GM23248 (cell line): Measurements from ENCODE around the gene ATP5F1E. TPM values are rescaled to one million over a fixed set of nuclear protein-coding genes. Genes with fewer than 3 reads are reported as not detected.
A peak's percentile ranks its signal among the peaks of the same experiment; 100 is the strongest.
"Not testable (repeated sequence)": the region's sequence is repeated elsewhere in the genome, so short reads cannot be mapped to it uniquely, and the experiment has no call there.

ENCODE experiments used
- DNase-seq: peaks from one replicate; pipeline ENCODE4 v3.0.0-alpha.2; 2015
- H2AFZ ChIP-seq: fragments of 200-600 bp; sonication (generic); 2 replicates; pipeline ENCODE4 v1.6.1; 2016; ENCODE audit warnings: antibody characterized with exemption
- H3F3A ChIP-seq: fragments of 200-600 bp; sonication (generic); 2 replicates; pipeline ENCODE4 v1.6.1; 2016; ENCODE audit warnings: mild to moderate bottlenecking, antibody characterized with exemption, mixed run types; ENCODE audit not compliant: insufficient read depth
- H3K27ac ChIP-seq: fragments of 200-600 bp; sonication (generic); 2 replicates; pipeline ENCODE4 v1.5.1; 2016; ENCODE audit warnings: mild to moderate bottlenecking
- H3K27me3 ChIP-seq: fragments of 200-600 bp; sonication (generic); replicated peaks from 2 replicates; pipeline ENCODE4 v1.6.1; 2016; ENCODE audit warnings: mild to moderate bottlenecking; ENCODE audit not compliant: insufficient read depth
- H3K36me3 ChIP-seq: fragments of 200-600 bp; sonication (generic); 2 replicates; pipeline ENCODE4 v1.6.1; 2016; ENCODE audit warnings: low read depth, mild to moderate bottlenecking
- H3K4me1 ChIP-seq: fragments of 200-600 bp; sonication (generic); 2 replicates; pipeline ENCODE4 v1.6.1; 2016; ENCODE audit warnings: mild to moderate bottlenecking; ENCODE audit not compliant: insufficient read depth
- H3K4me2 ChIP-seq: fragments of 200-600 bp; sonication (generic); one replicate; pipeline ENCODE4 v1.6.1; 2016; ENCODE audit warnings: mild to moderate bottlenecking; ENCODE audit not compliant: unreplicated experiment
- H3K4me3 ChIP-seq: fragments of 200-600 bp; sonication (generic); 2 replicates; pipeline ENCODE4 v1.5.1; 2016; ENCODE audit warnings: mild to moderate bottlenecking
- H3K79me2 ChIP-seq: fragments of 200-600 bp; sonication (generic); 2 replicates; pipeline ENCODE4 v1.6.1; 2016; ENCODE audit warnings: mild to moderate bottlenecking; ENCODE audit not compliant: insufficient read depth
- H3K9ac ChIP-seq: fragments of 200-600 bp; sonication (generic); 2 replicates; pipeline ENCODE4 v1.6.1; 2016; ENCODE audit warnings: mild to moderate bottlenecking
- H3K9me2 ChIP-seq: fragments of 200-600 bp; sonication (generic); 2 replicates; pipeline ENCODE4 v1.6.1; 2016; ENCODE audit warnings: mixed run types, mild to moderate bottlenecking, moderate library complexity; ENCODE audit not compliant: insufficient read depth
- H3K9me3 ChIP-seq: fragments of 200-600 bp; sonication (generic); one replicate; pipeline ENCODE4 v1.6.1; 2017; ENCODE audit warnings: low read depth
- H4K20me1 ChIP-seq: fragments of 200-600 bp; sonication (generic); 2 replicates; pipeline ENCODE4 v1.6.0; 2016; ENCODE audit not compliant: insufficient read depth
- EZH2 ChIP-seq: fragments of 200-600 bp; sonication (generic); IDR thresholded peaks from 2 replicates; pipeline ENCODE4 v1.6.1; 2018; ENCODE audit warnings: antibody characterized with exemption, mild to moderate bottlenecking; ENCODE audit not compliant: insufficient read depth, poor library complexity, severe bottlenecking
- EZH2phosphoT487 ChIP-seq: fragments of 200-600 bp; sonication (generic); IDR thresholded peaks from 2 replicates; pipeline ENCODE4 v1.6.1; 2018; ENCODE audit warnings: antibody characterized with exemption, moderate library complexity, mild to moderate bottlenecking, low read depth; ENCODE audit not compliant: insufficient read depth
- WGBS, 2 experiments: methylation state at CpG; one replicate each; pipeline ENCODE4 v1.1.6; 2015 to 2017; ENCODE audit warnings: low lambda C conversion rate in 2 of 2, low coverage in 1 of 2; ENCODE audit errors: missing lambda C conversion rate in 2 of 2; 5-methylcytosine and 5-hydroxymethylcytosine counted together
- in situ Hi-C: fragments of 300-500 bp; cut with MboI; formaldehyde crosslinking; loops from 2 replicates; pipeline ENCODE4 v1.15.0; 2020
- polyA plus RNA-seq: library from polyadenylated mRNA; unstranded; fragments of >200 nt; fragmentation: Nextera tagmentation; extraction: Ambion mirVana; gene quantifications from 2 replicates; pipeline ENCODE4 v1.2.1, GENCODE V29; 2016
- total RNA-seq: library from RNA; depleted of rRNA; stranded (reverse); fragments of >200 nt; shearing (Covaris generic); gene quantifications from 2 replicates; pipeline ENCODE4 v1.2.3, GENCODE V29; 2014

The ATP5F1E gene
- total and polyA plus RNA-seq, 2 experiments from 2014 or later, result 20.0 to 245 TPM

GRCh38 chr20:58986968-58987517 lies 45.1 kb downstream of the ATP5F1E start:
- Histone ChIP-seq H3K36me3 (peaks cover 41% of the 10 kb centered on the region; the same call in 1 of the 2 replicates), H3F3A (peaks cover 18% of the 10 kb centered on the region), H2AFZ (no peak overlapping the region), H3K4me1 (peaks cover 6% of the 10 kb centered on the region), H3K4me3 (no peak overlapping the region), H3K27me3 (no peaks in the 10 kb centered on the region), H3K9me2 (no peaks in the 10 kb centered on the region), H4K20me1 (no peaks in the 10 kb centered on the region; the same call in 1 of the 2 replicates), H3K27ac (no peak overlapping the region), H3K9me3 (no peaks in the 10 kb centered on the region), H3K79me2 (peaks cover 60% of the 10 kb centered on the region), H3K9ac (no peak overlapping the region), H3K4me2 (no peak overlapping the region)
- DNase-seq, result no peak
- TF ChIP-seq EZH2phosphoT487 (no peak), EZH2 (no peak)
- in situ Hi-C loops, result no loop called here
- 89 to 93% methylated on average over 8 of the region's 8 CpGs for WGBS, 2 experiments

- no peaks in the 10 kb centered on the region for H3K9me3 ChIP-seq
- H3K36me3 ChIP-seq, result peaks cover 35% of the 10 kb centered on the region; the same call in 1 of the 2 replicates
- no peaks in the 10 kb centered on the region for H3K9me2 ChIP-seq
- no peak overlapping the region for H3K4me2 ChIP-seq
- TF ChIP-seq EZH2 (no peak), EZH2phosphoT487 (no peak)
- H3K27me3 ChIP-seq, result no peaks in the 10 kb centered on the region
- no peak overlapping the region for H2AFZ ChIP-seq
- no peak for DNase-seq
- peaks cover 66% of the 10 kb centered on the region for H3K79me2 ChIP-seq
- in situ Hi-C loops, result no loop called here
- no peak overlapping the region for H3K9ac ChIP-seq
- H4K20me1 ChIP-seq, result no peaks in the 10 kb centered on the region; the same call in 1 of the 2 replicates
- H3K27ac ChIP-seq, result no peak overlapping the region
- no peak overlapping the region for H3K4me3 ChIP-seq
- peaks cover 6% of the 10 kb centered on the region for H3K4me1 ChIP-seq
- peaks cover 12% of the 10 kb centered on the region for H3F3A ChIP-seq
- WGBS, 2 experiments, result 76 to 79% methylated on average over 9 of the region's 9 CpGs
These were observed 45.7 kb downstream of the ATP5F1E start for GRCh38 chr20:58986286-58986967.

GRCh38 chr20:58985656-58986055 lies 46.5 kb downstream of the ATP5F1E start:
- no peak overlapping the region for H3K4me2 ChIP-seq
- no peak overlapping the region for H3K9ac ChIP-seq
- H3K79me2 ChIP-seq, result peaks cover 67% of the 10 kb centered on the region
- H3K4me3 ChIP-seq, result no peak overlapping the region
- no peaks in the 10 kb centered on the region; the same call in 1 of the 2 replicates for H4K20me1 ChIP-seq
- H3K27ac ChIP-seq, result no peak overlapping the region
- peaks cover 4% of the 10 kb centered on the region; the same call in 1 of the 2 replicates for H3F3A ChIP-seq
- peaks cover 6% of the 10 kb centered on the region for H3K4me1 ChIP-seq
- WGBS, 2 experiments, result 35 to 37% methylated on average over 5 of the region's 5 CpGs
- peak; percentile 65 for DNase-seq
- no peak for TF ChIP-seq EZH2phosphoT487
- H2AFZ ChIP-seq, result no peak overlapping the region
- no peaks in the 10 kb centered on the region for H3K9me2 ChIP-seq
- no peaks in the 10 kb centered on the region for H3K9me3 ChIP-seq
- peaks cover 27% of the 10 kb centered on the region; the same call in 1 of the 2 replicates for H3K36me3 ChIP-seq
- H3K27me3 ChIP-seq, result no peaks in the 10 kb centered on the region
- in situ Hi-C loops, result no loop called here

- H3K27me3 ChIP-seq, result no peaks in the 10 kb centered on the region
- no peaks in the 10 kb centered on the region for H3F3A ChIP-seq
- peaks cover 23% of the 10 kb centered on the region; the same call in 1 of the 2 replicates for H3K36me3 ChIP-seq
- H3K4me1 ChIP-seq, result peaks cover 6% of the 10 kb centered on the region
- in situ Hi-C loops, result no loop called here
- no peak overlapping the region for H3K4me2 ChIP-seq
- no peak overlapping the region for H2AFZ ChIP-seq
- H3K9me3 ChIP-seq, result no peaks in the 10 kb centered on the region
- no peak overlapping the region for H3K4me3 ChIP-seq
- peaks cover 67% of the 10 kb centered on the region for H3K79me2 ChIP-seq
- no peaks in the 10 kb centered on the region for H3K9me2 ChIP-seq
- H4K20me1 ChIP-seq, result no peaks in the 10 kb centered on the region; the same call in 1 of the 2 replicates
- 79 to 89% methylated on average over 6 of the region's 6 CpGs for WGBS, 2 experiments
- TF ChIP-seq EZH2, result no peak
- no peak for TF ChIP-seq EZH2phosphoT487
- no peak overlapping the region for H3K9ac ChIP-seq
- no peak for DNase-seq
- no peak overlapping the region for H3K27ac ChIP-seq
These were observed 47.4 kb downstream of the ATP5F1E start for GRCh38 chr20:58984691-58985090.

- H4K20me1 ChIP-seq, H3K4me1 ChIP-seq, H3K27ac ChIP-seq, H3K27me3 ChIP-seq, H3K9me3 ChIP-seq, H2AFZ ChIP-seq, H3K9ac ChIP-seq, H3K4me2 ChIP-seq, H3K9me2 ChIP-seq, H3K4me3 ChIP-seq, DNase-seq, H3F3A ChIP-seq, in situ Hi-C loops: not testable (repeated sequence)
- Histone ChIP-seq H3K36me3 (peaks cover 14% of the 10 kb centered on the region; the same call in 1 of the 2 replicates), H3K79me2 (peaks cover 67% of the 10 kb centered on the region)
- 95 to 97% methylated on average over 8 to 12 of the region's 12 CpGs for WGBS, 2 experiments
These were observed 49.0 kb downstream of the ATP5F1E start for GRCh38 chr20:58983115-58983468.
